Mesendoderm (in vitro differentiated cells): ENCODE measurements around the gene SLC12A8.

ENCODE experiments used
- DNase-seq: peaks from one replicate; pipeline ENCODE4 v3.0.0; 2013
- H2AK5ac ChIP-seq: 2 replicates; pipeline ENCODE4 v1.6.1; 2013; ENCODE audit warnings: low read length, inconsistent platforms
- H2BK120ac ChIP-seq: 2 replicates; pipeline ENCODE4 v1.6.1; 2013; ENCODE audit warnings: low read depth, mild to moderate bottlenecking, low read length, moderate library complexity, mixed read lengths
- H2BK15ac ChIP-seq: replicated peaks from 2 replicates; pipeline ENCODE4 v1.6.1; 2013; ENCODE audit warnings: low read depth, mild to moderate bottlenecking, moderate library complexity
- H2BK5ac ChIP-seq: 2 replicates; pipeline ENCODE4 v1.6.1; 2013; ENCODE audit warnings: low read length, inconsistent platforms
- H3K18ac ChIP-seq: 2 replicates; pipeline ENCODE4 v1.6.1; 2013; ENCODE audit warnings: mild to moderate bottlenecking, low read length, mixed read lengths
- H3K23ac ChIP-seq: one replicate; pipeline ENCODE4 v1.6.1; 2013; ENCODE audit warnings: low read length
- H3K27ac ChIP-seq: 2 replicates; pipeline ENCODE4 v1.5.1; 2013; ENCODE audit warnings: low read depth, mild to moderate bottlenecking, inconsistent platforms, low read length, moderate library complexity
- H3K27me3 ChIP-seq: 2 replicates; pipeline ENCODE4 v1.6.1; 2013; ENCODE audit warnings: low read length, control low read depth, mild to moderate bottlenecking, inconsistent platforms; ENCODE audit not compliant: insufficient read depth, poor library complexity
- H3K36me3 ChIP-seq: 2 replicates; pipeline ENCODE4 v1.6.1; 2013; ENCODE audit warnings: low read length, inconsistent platforms; ENCODE audit not compliant: control insufficient read depth, insufficient read depth
- H3K4ac ChIP-seq: one replicate; pipeline ENCODE4 v1.6.1; 2013; ENCODE audit warnings: low read depth, mild to moderate bottlenecking, low read length, moderate library complexity
- H3K4me1 ChIP-seq: 2 replicates; pipeline ENCODE4 v1.6.1; 2013; ENCODE audit warnings: low read depth, low read length, inconsistent platforms; ENCODE audit not compliant: control insufficient read depth
- H3K4me2 ChIP-seq: 2 replicates; pipeline ENCODE4 v1.6.1; 2013; ENCODE audit warnings: low read length
- H3K4me3 ChIP-seq: 2 replicates; pipeline ENCODE4 v1.5.1; 2013; ENCODE audit warnings: mild to moderate bottlenecking, low read length
- H3K56ac ChIP-seq: one replicate; pipeline ENCODE4 v1.6.1; 2013; ENCODE audit warnings: low read length
- H3K79me1 ChIP-seq: 2 replicates; pipeline ENCODE4 v1.6.1; 2013; ENCODE audit warnings: low read length, inconsistent platforms
- H3K79me2 ChIP-seq: 2 replicates; pipeline ENCODE4 v1.6.1; 2013; ENCODE audit warnings: mild to moderate bottlenecking, low read length; ENCODE audit not compliant: control insufficient read depth, insufficient read depth
- H3K9ac ChIP-seq: 2 replicates; pipeline ENCODE4 v1.6.1; 2013; ENCODE audit warnings: low read length, inconsistent platforms
- H4K5ac ChIP-seq: one replicate; pipeline ENCODE4 v1.6.1; 2013; ENCODE audit warnings: low read length
- H4K8ac ChIP-seq: one replicate; pipeline ENCODE4 v1.6.1; 2013; ENCODE audit warnings: low read depth, mild to moderate bottlenecking, control low read depth, low read length, moderate library complexity
- WGBS: extraction: QIAGEN DNeasy Blood & Tissue Kit; methylation state at CpG from one replicate; pipeline ENCODE4 v1.1.7; 2013; ENCODE audit warnings: low lambda C conversion rate, missing lambda C conversion rate; ENCODE audit not compliant: insufficient coverage; ENCODE audit errors: extremely low coverage; 5-methylcytosine and 5-hydroxymethylcytosine counted together

SLC12A8 gene

GRCh38 chr3:125069968-125070745, 142.4 kb downstream of the SLC12A8 start:
- no peak overlapping the region for H3K18ac ChIP-seq
- H2BK5ac ChIP-seq: no peak overlapping the region
- no peak overlapping the region for H2BK15ac ChIP-seq
- H3K23ac ChIP-seq: no peak overlapping the region
- H3K79me2 ChIP-seq: no peaks in the 10 kb centered on the region
- H3K4me3 ChIP-seq: no peak overlapping the region
- H4K8ac ChIP-seq: no peak overlapping the region
- no peak overlapping the region for H3K4ac ChIP-seq
- no peak overlapping the region for H2AK5ac ChIP-seq
- no peak overlapping the region for H3K9ac ChIP-seq
- WGBS: no CpG with 5 or more reads among the region's 7 CpGs
- peaks cover 8% of the 10 kb centered on the region for H3K4me1 ChIP-seq
- no peaks in the 10 kb centered on the region for H3K36me3 ChIP-seq
- no peak overlapping the region for H3K27ac ChIP-seq
- no peaks in the 10 kb centered on the region for H3K79me1 ChIP-seq
- no peak overlapping the region for H2BK120ac ChIP-seq
- no peak overlapping the region for H4K5ac ChIP-seq
- H3K27me3 ChIP-seq: no peaks in the 10 kb centered on the region
- no peak overlapping the region for H3K4me2 ChIP-seq
- no peak for DNase-seq
- no peak overlapping the region for H3K56ac ChIP-seq

GRCh38 chr3:125069452-125069851, 143.1 kb downstream of the SLC12A8 start:
- Histone ChIP-seq H3K56ac (no peak overlapping the region), H3K27me3 (no peaks in the 10 kb centered on the region), H3K4ac (no peak overlapping the region), H2BK120ac (no peak overlapping the region), H3K4me3 (no peak overlapping the region), H4K8ac (no peak overlapping the region), H2BK5ac (no peak overlapping the region), H2BK15ac (no peak overlapping the region), H3K4me1 (peaks cover 8% of the 10 kb centered on the region), H3K36me3 (no peaks in the 10 kb centered on the region), H3K23ac (no peak overlapping the region), H3K4me2 (no peak overlapping the region), H4K5ac (no peak overlapping the region), H3K18ac (no peak overlapping the region), H3K79me1 (no peaks in the 10 kb centered on the region), H3K27ac (no peak overlapping the region), H3K79me2 (no peaks in the 10 kb centered on the region), H2AK5ac (no peak overlapping the region), H3K9ac (no peak overlapping the region)
- no peak for DNase-seq
- no CpG with 5 or more reads among the region's 1 CpG for WGBS

GRCh38 chr3:125068265-125068664, 144.3 kb downstream of the SLC12A8 start:
- DNase-seq: no peak
- no peaks in the 10 kb centered on the region for H3K36me3 ChIP-seq
- no peak overlapping the region for H3K18ac ChIP-seq
- no peak overlapping the region for H2AK5ac ChIP-seq
- no peaks in the 10 kb centered on the region for H3K79me1 ChIP-seq
- no peak overlapping the region for H3K4me3 ChIP-seq
- H2BK120ac ChIP-seq: peak overlapping the region; percentile 8
- no peak overlapping the region for H3K9ac ChIP-seq
- H3K4ac ChIP-seq: no peak overlapping the region
- no CpG with 5 or more reads among the region's 4 CpGs for WGBS
- H3K27me3 ChIP-seq: no peaks in the 10 kb centered on the region
- H3K4me2 ChIP-seq: no peak overlapping the region
- no peak overlapping the region for H3K27ac ChIP-seq
- no peak overlapping the region for H3K56ac ChIP-seq
- no peak overlapping the region for H4K5ac ChIP-seq
- no peak overlapping the region for H2BK15ac ChIP-seq
- H3K4me1 ChIP-seq: peaks cover 8% of the 10 kb centered on the region
- no peak overlapping the region for H4K8ac ChIP-seq
- H2BK5ac ChIP-seq: no peak overlapping the region
- H3K79me2 ChIP-seq: no peaks in the 10 kb centered on the region
- no peak overlapping the region for H3K23ac ChIP-seq

GRCh38 chr3:125067225-125067624, 145.3 kb downstream of the SLC12A8 start:
- peaks cover 10% of the 10 kb centered on the region for H3K4me1 ChIP-seq
- H3K9ac ChIP-seq: no peak overlapping the region
- peak overlapping the region; percentile 81 for H2BK5ac ChIP-seq
- DNase-seq: peak; percentile 94
- H2BK120ac ChIP-seq: no peak overlapping the region
- H3K4me3 ChIP-seq: no peak overlapping the region
- no peaks in the 10 kb centered on the region for H3K79me1 ChIP-seq
- no peaks in the 10 kb centered on the region for H3K27me3 ChIP-seq
- no peak overlapping the region for H3K4me2 ChIP-seq
- peak overlapping the region; percentile 73 for H2AK5ac ChIP-seq
- H3K56ac ChIP-seq: peak overlapping the region; percentile 85
- H3K79me2 ChIP-seq: no peaks in the 10 kb centered on the region
- peak overlapping the region; percentile 19 for H3K23ac ChIP-seq
- peak overlapping the region; percentile 66 for H3K4ac ChIP-seq
- H4K8ac ChIP-seq: no peak overlapping the region
- WGBS: no CpG with 5 or more reads among the region's 3 CpGs
- peak overlapping the region; percentile 69 for H3K27ac ChIP-seq
- H3K36me3 ChIP-seq: no peaks in the 10 kb centered on the region
- no peak overlapping the region for H2BK15ac ChIP-seq
- H4K5ac ChIP-seq: no peak overlapping the region
- H3K18ac ChIP-seq: peak overlapping the region; percentile 81

GRCh38 chr3:125062904-125063618, 149.5 kb downstream of the SLC12A8 start:
- no peak overlapping the region for H3K4me2 ChIP-seq
- no peak overlapping the region for H3K9ac ChIP-seq
- H3K36me3 ChIP-seq: no peaks in the 10 kb centered on the region
- no peaks in the 10 kb centered on the region for H3K79me2 ChIP-seq
- no peaks in the 10 kb centered on the region for H3K79me1 ChIP-seq
- H2BK120ac ChIP-seq: no peak overlapping the region
- no peak overlapping the region for H3K27ac ChIP-seq
- no peak overlapping the region for H3K4me3 ChIP-seq
- peak; percentile 70 for DNase-seq
- no peak overlapping the region for H4K8ac ChIP-seq
- no peak overlapping the region for H3K23ac ChIP-seq
- H3K4ac ChIP-seq: peak overlapping the region; percentile 6
- peak overlapping the region; percentile 7 for H2BK5ac ChIP-seq
- H4K5ac ChIP-seq: no peak overlapping the region
- peak overlapping the region; percentile 27 for H3K56ac ChIP-seq
- H3K18ac ChIP-seq: no peak overlapping the region
- H3K27me3 ChIP-seq: no peaks in the 10 kb centered on the region
- no peak overlapping the region for H2AK5ac ChIP-seq
- no CpG with 5 or more reads among the region's 7 CpGs for WGBS
- H2BK15ac ChIP-seq: no peak overlapping the region
- H3K4me1 ChIP-seq: peaks cover 19% of the 10 kb centered on the region
